ENCODE data around the gene SOWAHB.

Gene SOWAHB

GRCh38 chr4:76856243-76857073, 41.5 kb downstream of the SOWAHB start:
- in situ Hi-C loops (cut with HindIII; ENCODE audit: low sequenced_read_pairs) = no loop called here

- in situ Hi-C loops (cut with HindIII; ENCODE audit: low sequenced_read_pairs) = loop anchor here (5.0 kb wide), 2 partner anchors 58 to 93 kb away; no protein-coding TSS in a partner anchor
Measured at GRCh38 chr4:76854858-76855257, 43.1 kb downstream of the SOWAHB start.

GRCh38 chr4:76851375-76851774, 46.6 kb downstream of the SOWAHB start:
- in situ Hi-C loops (cut with HindIII; ENCODE audit: low sequenced_read_pairs) = loop anchor here (5.0 kb wide), 2 partner anchors 54 to 89 kb away; no protein-coding TSS in a partner anchor

- in situ Hi-C loops (cut with HindIII; ENCODE audit: low sequenced_read_pairs) = loop anchor here (5.0 kb wide), 2 partner anchors 53 to 88 kb away; no protein-coding TSS in a partner anchor
Measured at GRCh38 chr4:76850010-76850441, 47.9 kb downstream of the SOWAHB start.
